Fibroblast of villous mesenchyme (primary cell): Measurements from ENCODE around the gene DNAH3. TPM values are rescaled to one million over a fixed set of nuclear protein-coding genes. Genes with fewer than 3 reads are reported as not detected.
"Not testable (repeated sequence)": the region's sequence is repeated elsewhere in the genome, so short reads cannot be mapped to it uniquely, and the experiment has no call there.

Source experiments
- DNase-seq: peaks from one replicate; pipeline ENCODE4 v3.0.0-alpha.2; 2010; ENCODE audit warnings: low read depth
- H3K4me3 ChIP-seq: 2 replicates; pipeline ENCODE4 v1.5.1; 2011; ENCODE audit warnings: low read depth, mild to moderate bottlenecking, low read length
- total RNA-seq: library from RNA; depleted of rRNA; stranded (reverse); fragments of >200 nt; gene quantifications from 2 replicates; pipeline ENCODE4 v1.2.3, GENCODE V29; 2012
- TF ChIP-seq, protein P1 (sequence below): IDR thresholded peaks from 2 replicates; pipeline ENCODE4 v1.5.1; 2012; ENCODE audit warnings: low read depth, mild to moderate bottlenecking, low read length; ENCODE audit not compliant: insufficient read depth

DNAH3 gene, protein sequence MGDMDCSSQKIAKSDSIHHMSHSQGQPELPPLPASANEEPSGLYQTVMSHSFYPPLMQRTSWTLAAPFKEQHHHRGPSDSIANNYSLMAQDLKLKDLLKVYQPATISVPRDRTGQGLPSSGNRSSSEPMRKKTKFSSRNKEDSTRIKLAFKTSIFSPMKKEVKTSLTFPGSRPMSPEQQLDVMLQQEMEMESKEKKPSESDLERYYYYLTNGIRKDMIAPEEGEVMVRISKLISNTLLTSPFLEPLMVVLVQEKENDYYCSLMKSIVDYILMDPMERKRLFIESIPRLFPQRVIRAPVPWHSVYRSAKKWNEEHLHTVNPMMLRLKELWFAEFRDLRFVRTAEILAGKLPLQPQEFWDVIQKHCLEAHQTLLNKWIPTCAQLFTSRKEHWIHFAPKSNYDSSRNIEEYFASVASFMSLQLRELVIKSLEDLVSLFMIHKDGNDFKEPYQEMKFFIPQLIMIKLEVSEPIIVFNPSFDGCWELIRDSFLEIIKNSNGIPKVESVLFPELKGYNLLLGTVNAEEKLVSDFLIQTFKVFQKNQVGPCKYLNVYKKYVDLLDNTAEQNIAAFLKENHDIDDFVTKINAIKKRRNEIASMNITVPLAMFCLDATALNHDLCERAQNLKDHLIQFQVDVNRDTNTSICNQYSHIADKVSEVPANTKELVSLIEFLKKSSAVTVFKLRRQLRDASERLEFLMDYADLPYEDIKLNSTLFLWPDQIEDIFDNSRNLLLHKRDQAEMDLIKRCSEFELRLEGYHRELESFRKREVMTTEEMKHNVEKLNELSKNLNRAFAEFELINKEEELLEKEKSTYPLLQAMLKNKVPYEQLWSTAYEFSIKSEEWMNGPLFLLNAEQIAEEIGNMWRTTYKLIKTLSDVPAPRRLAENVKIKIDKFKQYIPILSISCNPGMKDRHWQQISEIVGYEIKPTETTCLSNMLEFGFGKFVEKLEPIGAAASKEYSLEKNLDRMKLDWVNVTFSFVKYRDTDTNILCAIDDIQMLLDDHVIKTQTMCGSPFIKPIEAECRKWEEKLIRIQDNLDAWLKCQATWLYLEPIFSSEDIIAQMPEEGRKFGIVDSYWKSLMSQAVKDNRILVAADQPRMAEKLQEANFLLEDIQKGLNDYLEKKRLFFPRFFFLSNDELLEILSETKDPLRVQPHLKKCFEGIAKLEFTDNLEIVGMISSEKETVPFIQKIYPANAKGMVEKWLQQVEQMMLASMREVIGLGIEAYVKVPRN (N-terminal part only)
- total RNA-seq = under 0.01 TPM in 2 replicates

DNA sequence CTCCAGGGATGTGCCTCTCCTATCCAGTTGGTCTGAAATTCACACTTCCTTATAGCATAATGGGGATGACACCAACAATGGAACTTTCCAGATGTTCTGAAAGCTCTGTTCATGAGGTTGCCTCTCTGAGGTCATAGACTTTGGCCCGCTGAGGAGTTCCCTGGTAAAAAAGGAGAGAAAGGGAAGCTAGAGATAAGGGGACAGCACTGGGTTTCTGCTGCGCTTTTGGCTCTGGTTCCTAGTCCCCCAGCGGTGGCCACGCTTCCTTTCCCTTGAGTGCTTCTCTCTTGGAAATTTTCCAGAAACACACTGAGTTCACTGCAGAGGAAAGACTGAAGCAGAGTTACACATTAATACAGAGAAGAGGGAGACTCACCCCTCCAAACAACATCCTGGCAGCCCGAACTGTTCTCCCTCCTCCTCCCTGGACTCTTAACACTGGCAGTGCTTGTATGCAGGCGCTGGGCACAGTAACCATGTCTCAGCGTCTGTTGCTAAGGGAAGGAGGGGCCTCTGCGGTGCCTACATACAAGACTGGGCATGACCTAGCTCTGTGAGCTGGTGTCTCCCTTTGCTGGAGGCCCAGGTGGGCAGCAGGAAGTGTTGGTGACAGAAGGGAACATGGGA lies at the start of gene DNAH3:
DNAH3 (minus strand) TSS at position 472 of the 627 bp plus-strand sequence. CDS start 527 bp downstream, outside the sequence.
- no peak within 1 kb of the TSS for H3K4me3 ChIP-seq
- TF ChIP-seq, protein P1, sequence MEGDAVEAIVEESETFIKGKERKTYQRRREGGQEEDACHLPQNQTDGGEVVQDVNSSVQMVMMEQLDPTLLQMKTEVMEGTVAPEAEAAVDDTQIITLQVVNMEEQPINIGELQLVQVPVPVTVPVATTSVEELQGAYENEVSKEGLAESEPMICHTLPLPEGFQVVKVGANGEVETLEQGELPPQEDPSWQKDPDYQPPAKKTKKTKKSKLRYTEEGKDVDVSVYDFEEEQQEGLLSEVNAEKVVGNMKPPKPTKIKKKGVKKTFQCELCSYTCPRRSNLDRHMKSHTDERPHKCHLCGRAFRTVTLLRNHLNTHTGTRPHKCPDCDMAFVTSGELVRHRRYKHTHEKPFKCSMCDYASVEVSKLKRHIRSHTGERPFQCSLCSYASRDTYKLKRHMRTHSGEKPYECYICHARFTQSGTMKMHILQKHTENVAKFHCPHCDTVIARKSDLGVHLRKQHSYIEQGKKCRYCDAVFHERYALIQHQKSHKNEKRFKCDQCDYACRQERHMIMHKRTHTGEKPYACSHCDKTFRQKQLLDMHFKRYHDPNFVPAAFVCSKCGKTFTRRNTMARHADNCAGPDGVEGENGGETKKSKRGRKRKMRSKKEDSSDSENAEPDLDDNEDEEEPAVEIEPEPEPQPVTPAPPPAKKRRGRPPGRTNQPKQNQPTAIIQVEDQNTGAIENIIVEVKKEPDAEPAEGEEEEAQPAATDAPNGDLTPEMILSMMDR = no peak
- no peak for DNase-seq

DNA sequence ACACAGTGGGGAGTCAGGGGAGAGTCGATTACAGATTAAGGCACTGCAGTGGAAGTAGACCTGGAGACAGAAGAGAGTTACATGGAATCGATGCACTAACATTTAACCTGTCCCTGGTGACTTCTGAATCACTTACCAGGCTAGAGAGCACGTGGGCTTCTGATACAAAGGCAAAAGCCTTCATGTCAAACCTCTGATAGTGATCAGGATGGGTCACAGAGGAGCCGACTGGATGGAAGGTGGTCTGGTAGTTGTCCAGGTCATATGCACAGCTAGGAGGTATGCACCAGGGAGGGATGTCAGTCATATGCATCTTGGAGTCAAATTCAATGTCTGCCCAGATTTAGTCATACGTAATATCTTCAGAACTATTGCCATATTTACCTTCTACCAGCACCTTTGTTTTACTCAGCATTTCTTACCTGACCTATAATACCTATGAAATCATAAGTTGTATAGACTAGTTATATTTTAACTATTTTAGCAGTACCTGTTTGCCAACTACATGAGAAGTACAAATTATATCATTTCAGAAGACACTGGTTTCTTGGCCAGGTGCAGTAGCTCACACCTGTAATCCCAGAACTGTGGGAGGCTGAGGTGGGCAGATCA lies 49.1 kb upstream of the DNAH3 start:
- TF ChIP-seq, protein P1 = no peak
- no peak overlapping the region for H3K4me3 ChIP-seq
- no peak for DNase-seq

DNA sequence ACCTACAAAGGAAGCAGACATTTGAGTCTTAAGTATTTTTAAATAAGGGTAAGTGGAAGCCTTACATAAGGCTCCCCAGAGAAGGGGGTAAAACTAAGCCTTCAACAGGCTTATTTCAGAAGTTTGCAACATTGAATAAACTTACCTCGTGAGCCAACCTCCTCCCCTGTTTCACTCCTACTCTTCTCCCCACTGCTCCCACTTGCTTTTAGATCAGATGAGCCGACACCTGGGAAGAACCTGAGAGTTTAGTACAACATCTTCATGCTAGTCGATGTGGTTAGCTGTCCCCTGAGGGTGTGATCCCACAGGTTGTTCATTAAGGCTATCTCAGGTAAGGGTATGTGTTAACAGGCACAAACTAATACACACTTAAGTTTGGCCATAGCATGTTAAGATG lies 47.0 kb upstream of the DNAH3 start:
- DNase-seq = no peak
- no peak overlapping the region for H3K4me3 ChIP-seq
- TF ChIP-seq, protein P1 = no peak

DNA sequence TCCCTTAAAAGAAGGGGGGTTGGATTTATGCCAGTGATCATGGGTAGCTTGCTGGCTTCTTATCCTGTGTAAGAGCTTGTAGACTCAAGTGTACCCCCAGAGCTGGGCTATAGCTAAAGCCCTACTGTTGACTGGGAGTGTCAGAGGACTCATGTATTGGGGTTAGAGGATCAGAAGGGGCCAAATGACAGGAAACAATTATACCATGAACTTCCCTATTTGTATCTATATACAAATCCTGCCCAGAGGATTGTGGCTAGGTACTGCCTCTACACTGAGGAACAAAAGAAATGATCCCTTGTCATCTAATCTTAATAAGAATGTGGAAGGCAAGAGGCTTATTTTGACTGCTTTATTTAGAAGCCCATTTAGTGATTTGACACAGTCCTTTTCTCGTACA lies 46.5 kb upstream of the DNAH3 start:
- DNase-seq = no peak
- TF ChIP-seq, protein P1 = no peak
- no peak overlapping the region for H3K4me3 ChIP-seq

DNA sequence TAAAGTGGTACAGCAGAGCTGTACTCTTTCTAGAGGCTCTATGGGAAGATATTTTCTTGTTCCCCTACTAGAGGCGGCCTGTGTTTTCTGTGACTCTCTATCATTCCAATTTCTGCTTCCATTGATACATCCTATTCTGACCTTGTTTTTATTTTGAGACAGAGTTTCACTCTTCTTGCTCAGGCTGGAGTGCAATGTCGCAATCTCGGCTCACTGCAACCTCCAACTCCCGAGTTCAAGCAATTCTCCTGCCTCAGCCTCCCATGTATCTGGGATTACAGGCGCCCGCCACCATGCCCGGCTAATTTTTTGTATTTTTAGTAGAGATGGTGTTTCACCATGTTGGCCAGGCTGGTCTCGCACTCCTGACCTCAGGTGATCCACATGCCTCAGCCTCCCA lies 44.7 kb upstream of the DNAH3 start:
- not testable (repeated sequence) for H3K4me3 ChIP-seq

DNA sequence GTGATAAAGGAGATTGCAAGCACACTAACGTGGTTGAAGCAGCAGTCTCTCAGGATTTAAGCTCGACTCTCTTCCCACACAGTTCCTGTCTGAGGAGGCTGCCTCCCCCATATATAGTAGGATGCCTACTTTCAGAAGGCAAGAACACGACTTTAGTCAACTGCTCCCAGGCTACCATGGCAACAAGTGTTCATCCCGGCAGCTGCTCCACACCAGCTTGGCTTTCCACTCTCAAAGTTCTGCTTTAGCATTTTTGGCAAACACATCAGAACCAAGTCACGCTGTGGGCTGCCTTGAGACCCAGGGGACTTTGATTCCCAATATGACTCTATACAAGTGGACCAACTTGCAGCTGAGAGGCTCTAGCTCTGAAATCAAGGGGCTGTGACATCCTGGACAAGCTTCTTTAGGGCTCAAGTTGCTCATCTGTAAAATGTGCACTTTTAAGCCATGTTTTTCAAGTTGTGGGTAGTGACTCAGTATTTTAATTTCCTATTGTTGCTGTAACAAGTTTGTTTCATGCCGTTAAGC lies 44.2 kb upstream of the DNAH3 start:
- H3K4me3 ChIP-seq = no peak overlapping the region
- peak; percentile 3 for DNase-seq
- TF ChIP-seq, protein P1 = no peak

More for the DNA sequence above, 44.7 kb upstream of the DNAH3 start:
- not testable (repeated sequence) for DNase-seq
